HG02678 (cell line): ENCODE results near the gene DAAM2.

Experiments used
- ATAC-seq: cut with Tn5 transposase; IDR thresholded peaks from one replicate; pipeline ENCODE4 v1.9.1; 2021; ENCODE audit warnings: mild to moderate bottlenecking, moderate library complexity; ENCODE audit not compliant: unreplicated experiment

DAAM2 gene

DNA sequence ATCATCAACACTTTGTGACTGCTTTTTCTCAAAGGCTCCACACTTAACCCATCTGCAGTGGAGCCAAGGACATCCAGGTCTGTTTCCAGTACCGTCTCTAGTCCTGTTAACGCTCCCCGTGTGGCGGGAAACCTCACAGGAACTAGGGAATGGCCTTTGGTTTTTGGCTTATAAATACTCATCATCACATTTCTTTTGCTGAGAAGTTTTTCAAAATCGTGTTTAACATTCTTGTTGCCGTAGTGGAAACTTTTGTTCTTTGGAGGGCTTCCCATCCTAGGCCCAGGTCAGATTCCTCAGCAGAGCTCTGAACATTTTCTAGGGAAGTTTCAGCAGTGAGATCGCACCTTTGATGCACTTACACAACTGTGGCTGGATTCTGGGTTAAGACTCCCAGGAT lies 24.6 kb downstream of the DAAM2 start:
- no peak for ATAC-seq

DNA sequence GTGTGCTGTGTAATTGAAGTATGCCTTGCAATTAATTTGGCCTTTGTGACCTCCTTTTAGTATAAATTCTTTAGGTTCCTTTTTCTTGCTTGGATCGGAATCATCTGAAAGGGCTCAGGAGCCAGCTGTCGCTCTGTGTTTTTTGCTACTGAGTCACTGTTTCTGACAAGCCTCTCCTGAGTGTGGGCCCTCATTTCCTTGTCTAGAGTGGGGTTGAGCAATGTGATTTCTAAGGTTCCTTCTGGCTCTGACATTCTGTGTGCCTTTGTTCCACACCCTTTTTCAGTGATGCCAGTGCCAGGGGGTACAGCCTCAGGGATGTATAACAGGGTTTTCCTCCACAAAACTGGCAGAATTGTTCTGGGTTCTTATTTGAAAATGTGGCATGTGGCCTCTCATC lies 26.5 kb downstream of the DAAM2 start:
- no peak for ATAC-seq

DNA sequence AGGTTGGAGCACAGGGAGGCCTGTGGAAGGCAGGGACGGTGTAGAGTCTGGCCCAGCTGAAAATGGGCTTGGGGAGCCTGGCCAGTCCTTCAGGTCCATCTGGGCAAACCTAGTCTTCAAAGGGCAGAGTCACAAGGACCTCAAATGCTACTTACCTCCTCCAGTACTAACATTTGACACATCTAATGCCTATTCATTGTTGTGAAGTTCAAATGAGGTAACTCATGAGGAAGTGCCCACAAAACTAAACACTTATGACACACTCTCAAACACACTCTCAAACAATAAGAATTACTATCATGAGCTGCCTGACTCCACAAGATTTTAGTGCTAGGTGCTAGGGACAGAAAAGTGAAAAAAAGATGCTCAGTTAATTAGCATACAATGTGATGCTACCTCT lies 27.1 kb downstream of the DAAM2 start:
- ATAC-seq = no peak

DNA sequence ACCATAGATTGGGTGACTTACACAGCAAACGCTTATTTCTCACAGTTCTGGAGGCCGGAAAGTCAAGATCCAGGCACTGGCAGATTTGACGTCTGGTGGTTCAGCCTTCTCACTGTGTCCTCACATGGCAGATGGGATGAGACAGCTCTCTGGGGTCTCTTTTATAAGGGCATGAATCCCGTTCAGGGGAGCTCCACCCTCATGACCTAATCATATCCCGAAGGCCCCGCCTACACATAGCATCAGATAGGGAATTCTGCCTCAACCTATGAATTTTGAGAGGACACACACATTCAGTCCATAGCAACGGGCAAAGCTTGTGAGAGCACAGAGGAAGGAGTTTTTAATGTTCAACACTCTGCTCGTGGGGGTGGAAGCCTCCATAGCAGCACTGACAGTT lies 27.5 kb downstream of the DAAM2 start:
- no peak for ATAC-seq

DNA sequence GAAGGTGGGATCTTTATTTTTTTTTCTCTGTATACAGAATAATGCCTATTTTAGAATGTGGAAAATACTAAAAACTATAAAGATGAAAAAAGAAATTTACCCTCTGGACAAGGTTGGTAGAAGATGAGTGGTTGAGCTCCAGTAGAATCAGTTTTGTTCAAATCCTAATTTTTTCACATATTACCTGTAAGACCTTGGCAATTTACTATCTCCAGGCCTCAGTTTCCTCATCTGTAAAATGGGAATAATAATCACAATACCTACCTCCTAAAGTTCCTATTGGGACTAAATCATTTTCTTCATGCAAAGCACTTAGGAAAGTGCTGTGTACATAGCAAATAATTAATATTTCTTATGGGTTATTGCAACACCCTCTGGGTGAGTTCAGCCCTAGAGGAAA lies 28.4 kb downstream of the DAAM2 start:
- no peak for ATAC-seq

DNA sequence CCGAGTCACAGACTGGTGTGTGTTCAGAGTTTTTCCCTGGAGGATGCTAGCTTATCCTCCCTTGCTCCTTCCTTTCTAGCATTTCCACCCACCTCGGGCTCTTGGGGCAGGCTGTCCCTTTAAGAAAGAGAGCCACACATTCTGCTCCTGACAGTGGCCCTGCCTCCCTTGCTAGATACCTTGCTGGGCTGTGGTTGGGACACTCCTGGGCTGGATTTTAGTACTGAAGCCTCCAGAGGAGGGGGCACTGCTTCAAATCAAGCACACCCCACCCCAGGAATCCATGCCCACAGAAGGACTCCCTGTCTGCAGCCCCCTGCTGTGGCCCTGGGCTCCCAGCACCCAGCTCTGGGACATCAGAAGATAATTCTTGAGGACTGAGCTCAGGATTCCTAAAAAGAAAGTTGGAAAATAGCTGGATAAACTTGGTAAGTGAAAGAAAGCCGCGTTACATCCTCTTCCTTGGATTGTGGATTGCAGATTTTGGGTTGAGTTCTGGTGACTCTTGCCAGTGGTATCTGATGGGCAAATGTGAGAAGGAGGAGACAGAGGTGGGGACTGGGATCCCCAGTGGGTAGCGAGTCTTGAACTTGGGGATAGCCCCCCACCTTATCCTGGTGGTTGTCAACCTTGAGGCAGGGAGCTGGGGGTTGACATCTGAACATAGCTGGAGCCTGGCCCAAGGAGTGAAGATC lies 29.0 kb downstream of the DAAM2 start:
- ATAC-seq = no peak

DNA sequence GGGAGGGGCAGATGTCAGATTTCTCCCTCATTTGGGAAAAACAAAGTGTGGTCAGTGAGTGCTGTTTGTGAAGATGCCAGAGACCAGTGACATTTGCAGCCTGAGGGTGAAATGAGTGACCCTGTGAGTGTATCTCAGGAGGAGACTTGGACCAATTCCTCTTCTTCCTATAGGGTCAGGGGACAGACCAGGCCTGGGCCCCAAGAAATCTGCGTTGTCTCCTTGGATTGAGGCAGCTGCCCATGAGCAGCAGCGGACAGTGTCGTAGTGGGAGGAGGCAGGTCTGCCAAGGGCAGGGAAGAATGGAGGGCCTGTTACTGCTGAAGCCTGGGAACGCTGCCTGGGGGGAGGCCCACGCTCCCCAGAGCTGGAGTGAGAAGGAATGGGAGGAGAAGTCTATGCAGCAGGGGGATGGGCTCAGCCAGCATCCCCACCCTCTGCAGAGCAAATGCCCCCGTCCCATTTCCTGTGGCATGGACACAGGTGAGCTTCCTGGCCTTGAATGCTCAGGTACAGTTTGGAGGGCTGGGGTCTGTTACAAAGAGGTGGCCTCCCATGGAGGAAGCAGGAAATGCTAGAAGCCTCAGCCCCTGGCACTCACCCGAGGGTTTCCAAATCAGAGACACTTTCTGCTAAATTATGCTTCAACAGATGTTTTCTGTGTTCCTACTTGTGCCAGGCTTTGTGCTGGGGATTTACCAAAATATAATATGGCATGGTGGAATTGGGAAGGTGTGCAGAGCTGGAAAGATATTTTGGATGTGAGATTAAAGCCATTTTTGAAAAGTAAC lies 29.8 kb downstream of the DAAM2 start:
- no peak for ATAC-seq

DNA sequence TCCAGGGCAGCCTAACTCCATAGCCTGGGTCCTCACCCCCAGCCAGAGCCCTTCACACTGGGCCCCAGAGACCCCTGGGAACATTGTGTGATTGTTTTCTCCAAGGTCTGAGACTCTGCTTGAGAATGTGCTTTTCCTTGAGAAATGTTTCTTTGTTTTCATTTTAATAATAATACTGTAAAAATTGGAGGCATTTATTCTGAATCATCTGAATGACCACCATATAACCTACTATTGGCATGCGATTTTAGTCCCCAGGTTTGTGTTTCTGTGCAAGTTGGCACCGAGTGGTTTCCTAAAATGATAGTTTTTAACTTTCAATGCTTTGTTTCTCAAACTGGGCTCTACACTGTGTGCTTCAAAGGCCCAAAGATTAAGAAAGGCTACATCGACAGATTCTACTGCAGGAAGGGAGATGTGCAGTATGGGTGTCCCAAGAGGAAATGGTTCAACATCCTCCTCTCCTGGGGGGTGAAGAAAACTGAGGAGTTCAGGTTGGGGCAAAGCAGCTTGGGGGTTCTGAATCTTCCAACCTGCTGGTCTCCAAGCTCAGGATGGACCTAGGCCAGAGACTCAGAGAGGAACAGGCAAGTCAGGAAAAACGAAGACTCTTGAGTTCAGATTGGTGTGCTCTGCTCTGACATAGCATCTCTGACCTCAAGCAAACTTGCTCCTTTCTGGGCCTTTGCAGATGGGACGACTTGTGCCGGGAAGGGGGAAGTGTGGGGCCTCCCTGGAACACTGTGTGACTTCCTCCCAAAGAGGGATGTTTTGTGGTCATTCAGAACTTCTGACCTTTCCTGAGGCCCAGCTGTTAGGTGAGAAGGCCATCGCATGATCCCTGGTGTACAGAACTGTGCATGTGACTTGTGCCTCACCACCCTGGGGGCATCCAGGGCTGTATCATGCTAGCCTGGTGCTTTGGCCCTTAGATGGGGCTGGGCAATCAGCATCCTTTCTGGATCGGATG lies 31.0 kb downstream of the DAAM2 start:
- ATAC-seq = no peak

DNA sequence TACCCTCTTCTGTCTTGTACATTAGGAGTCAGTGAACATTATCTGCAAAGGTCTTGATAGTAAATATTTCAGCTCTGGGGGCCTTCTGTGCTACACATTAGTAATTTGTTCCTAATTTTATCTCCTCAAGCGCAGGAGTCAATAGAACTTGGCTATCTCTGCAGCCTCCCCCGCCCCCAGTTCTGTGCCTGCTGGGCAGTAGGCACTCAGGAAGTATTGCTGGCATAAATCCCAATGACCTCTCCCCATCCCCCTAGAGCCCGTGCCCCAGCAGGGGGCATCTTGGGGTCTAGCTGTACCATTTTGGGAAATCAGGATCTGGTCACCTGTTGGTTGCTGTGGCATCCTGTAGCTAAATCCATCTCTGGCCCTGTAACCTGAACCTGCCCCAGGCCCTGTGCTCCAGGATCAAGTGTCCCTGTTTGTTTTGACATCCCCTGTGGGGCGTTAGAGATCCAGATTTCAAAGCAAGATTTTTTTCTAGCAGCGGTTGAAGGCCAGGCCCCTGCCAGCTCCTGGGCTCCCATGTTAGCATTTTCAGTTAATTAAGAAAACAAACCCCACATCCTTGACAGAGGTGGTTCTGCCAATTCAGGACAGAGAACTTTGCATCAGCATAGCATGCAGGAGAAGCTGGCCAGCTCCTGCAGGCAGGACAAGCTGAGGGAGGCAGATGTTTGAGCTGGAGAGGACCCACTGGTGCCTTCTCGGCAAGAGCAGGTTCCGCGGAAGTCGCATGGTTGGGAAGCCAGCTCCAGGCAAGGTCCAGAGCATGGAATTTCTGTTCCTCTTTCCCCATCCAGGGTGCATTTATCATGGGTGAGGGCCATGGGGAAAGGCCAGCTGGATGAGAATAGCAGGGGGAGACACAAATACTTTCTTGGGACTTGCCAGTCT lies 32.1 kb downstream of the DAAM2 start:
- ATAC-seq = no peak

DNA sequence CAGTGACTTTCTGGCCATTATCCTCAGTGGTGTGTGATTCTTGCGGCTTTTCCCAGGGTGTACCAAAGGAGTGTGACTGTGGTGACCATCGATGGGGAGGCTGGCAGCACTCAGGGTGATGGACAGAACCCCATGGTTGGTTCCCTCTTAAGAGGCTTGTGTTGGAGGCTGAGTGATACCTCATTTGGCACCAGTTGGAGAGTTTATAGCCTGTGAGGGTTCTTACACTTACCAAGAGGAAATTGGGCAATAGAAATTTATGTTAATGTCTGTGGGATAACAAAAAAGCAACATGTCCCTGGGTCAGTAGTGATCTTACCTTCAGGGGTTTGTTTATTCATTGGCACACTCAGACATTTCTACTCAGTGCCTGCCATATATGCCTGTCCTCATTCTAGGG lies 37.2 kb downstream of the DAAM2 start:
- no peak for ATAC-seq

DNA sequence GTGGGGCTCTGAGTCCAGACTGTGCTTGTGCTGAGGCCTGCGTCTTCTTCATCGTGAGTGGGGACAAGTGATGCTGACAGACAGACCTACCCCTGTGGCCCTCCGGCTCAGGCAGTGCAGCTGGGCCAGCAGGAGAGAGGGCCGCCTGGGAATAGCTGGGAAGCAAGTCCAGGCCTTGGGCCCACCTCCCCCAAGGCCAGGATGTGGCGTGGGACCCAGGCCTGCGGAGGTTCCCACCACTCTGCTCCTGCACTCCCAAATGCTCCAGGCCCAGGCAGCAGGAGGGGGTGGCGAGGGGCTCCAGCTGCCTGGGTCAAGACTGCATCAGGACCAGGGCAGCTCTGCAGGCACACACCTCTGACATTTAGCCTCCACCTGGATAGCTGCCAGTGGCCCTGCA lies 38.3 kb downstream of the DAAM2 start:
- ATAC-seq = no peak

DNA sequence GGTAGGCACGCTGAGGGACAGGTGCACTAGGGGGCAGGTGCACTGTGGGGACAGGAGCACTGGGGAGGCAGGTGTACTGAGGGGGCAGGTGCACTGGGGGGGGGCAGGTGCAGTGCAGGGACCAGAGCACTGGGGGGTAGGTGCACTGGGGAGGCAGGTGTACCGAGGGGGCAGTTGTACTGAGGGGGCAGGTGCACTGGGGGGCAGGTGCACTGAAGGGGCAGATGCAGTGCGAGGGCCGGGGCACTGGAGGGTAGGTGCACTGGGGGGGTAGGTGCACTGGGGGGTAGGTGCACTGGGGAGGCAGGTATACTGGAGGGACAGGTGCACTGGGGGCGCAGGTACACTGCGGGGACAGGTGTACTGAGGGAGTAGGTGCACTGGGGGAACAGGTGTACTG lies 39.5 kb downstream of the DAAM2 start:
- ATAC-seq = no peak

DNA sequence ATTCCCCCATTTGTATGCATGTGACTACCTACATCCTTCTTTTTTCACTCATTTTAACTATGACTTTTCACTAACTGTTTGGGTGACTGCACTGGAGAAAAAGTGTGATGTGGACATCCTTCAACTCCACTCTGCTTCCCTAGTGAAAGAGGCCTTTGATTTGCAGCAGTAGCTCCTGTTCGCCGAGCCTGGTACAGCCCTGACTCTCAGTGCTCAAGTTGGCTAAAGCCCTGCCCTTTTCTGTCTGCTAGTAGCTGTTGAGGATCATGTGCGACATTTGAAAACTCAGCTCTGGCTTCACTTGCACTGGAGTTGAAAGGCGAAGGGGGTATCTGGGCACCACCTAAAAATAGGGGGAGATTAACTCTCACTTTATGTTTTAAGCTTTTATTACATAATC lies 42.1 kb downstream of the DAAM2 start:
- ATAC-seq = no peak

DNA sequence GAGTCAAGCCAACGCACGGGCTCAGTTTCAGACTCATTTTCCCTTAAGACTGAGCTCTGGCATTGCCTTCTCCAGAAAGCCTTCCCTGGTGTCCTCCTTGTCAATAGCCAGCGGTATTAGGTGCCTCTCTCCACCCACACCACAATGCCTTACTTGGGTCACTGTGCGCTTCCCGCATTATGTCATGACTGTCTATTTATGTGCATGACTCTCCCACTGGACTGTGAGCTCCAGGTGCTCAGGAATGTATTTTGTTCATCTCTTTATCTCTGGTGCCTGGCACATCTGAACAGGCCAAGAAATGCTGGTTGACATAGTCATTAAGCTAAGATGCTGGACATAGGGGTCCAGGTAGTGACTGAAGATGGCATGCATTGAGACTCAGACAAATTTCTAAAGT lies 42.7 kb downstream of the DAAM2 start:
- no peak for ATAC-seq

DNA sequence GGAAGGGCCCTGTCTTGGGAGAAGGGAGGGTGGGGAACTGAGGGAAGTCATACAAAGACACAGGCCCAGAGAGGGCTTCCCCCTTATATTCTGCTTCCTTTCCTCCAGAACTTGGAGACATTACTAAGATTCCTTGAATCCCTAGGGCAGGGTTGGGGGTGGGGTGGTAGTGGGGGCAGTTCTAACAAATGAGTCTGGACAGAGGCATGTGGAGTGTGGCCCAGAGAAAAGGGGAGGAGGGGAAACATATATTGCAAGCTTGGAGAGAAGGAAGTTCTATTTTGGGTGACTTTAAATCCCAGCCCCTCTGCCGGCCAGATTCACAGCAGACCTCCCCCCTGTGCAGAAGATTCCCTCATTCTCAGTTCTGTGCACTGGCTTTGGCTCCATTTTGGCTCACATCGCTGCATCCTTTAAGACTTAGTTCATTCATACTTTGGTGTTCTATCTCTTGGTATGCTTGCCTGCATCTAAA lies 43.7 kb downstream of the DAAM2 start:
- no peak for ATAC-seq

DNA sequence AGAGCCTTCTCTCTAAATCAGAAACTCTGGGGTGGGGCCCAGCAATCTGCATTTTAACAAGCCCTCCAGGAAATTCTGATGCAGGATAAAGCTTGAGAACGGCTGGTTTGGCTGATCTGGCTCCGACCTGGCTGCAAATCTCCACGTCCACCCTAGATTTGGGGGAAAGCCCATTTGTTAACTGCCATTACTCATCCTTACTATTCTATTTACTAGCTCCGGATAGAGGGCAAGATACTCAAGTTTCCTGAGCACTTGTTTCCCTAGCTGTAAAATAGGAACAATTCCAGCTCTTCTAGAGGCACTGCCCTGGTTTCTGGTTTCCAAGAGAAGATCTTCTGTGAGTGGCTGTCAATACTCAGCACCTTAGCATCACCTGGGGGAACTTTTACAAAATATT lies 44.4 kb downstream of the DAAM2 start:
- ATAC-seq = no peak

DNA sequence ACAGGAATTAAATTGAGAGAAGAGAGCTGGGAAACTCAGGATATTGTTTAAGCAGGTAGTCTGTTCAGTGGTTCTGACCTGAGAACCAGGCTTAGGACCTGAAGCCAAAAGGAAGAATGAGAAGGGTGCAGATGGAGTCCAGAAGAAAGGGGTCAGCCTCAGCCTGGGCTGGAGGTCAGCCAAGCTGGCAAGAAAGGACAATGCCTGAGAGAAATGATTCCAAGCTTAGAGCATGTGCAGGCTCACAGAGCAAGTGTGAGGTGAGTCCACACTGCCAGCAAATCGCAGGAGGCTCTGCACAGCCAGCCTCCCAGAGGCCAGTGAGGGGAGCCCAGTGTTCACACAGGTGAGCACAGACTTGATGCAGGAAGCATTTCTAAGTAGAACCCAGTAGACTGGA lies 47.3 kb downstream of the DAAM2 start:
- ATAC-seq = no peak

DNA sequence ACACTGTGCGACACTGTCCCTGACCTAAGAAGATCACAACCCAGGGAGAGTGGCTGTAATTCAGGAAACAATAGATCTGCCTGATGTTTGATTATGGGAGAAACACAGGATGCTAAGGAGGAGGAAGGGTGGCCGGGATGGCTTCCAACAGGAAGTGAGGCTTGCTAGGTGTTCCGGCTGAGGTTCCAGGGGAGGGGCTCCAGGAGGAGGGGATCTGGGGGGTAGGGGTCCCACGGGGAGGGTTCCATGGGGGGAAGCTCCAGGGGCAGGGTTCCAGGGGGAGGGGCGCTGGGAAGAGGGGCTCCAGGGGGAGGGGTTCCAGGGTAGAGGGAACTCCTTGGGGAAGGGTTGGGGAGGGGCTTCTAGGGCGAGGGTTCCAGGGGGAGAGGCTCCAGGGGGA lies 48.6 kb downstream of the DAAM2 start:
- ATAC-seq = no peak

DNA sequence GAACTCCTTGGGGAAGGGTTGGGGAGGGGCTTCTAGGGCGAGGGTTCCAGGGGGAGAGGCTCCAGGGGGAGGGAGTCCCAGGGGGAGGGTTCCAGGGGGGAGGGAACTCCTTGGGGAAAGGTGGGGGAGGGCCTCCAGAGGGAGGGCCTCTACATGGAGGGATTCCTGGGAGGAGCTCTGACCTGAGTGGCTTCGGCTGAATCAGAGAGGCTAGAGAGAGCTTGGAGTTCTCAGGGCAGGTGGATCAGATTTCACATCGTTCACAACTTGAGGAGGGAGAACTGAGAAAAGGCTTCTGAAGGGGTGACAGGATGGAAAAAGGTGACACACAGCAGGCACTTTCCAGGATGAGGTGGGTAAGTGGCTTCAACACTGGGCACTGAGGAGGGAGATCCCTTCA lies 49.1 kb downstream of the DAAM2 start:
- ATAC-seq = no peak

DNA sequence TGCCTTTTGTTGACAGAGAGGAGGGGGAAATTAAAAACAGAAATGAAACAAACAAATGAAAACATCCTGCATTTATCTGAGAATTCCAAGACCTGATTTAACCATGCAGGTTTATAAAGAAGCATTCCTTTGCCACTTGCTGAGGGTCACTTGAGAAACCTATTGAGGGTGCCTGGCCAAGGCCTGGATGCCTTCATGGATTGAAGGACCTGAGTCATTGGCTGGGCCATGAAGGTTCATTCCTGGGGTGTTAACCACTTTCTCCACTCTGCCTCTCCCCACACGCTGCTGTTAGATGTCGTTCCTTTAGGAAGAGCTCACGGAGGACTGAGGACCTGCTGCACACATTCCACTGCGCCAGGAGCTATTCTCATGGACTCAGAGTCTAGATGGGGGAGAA lies 49.7 kb downstream of the DAAM2 start:
- no peak for ATAC-seq
